ENCODE results near the gene CT47B1. TPM values are rescaled to one million over a fixed set of nuclear protein-coding genes. Genes with fewer than 3 reads are reported as not detected.

CT47B1 gene
- total and polyA plus RNA-seq, 2 of the 4 experiments (the other 2 are of a cell fraction) = not detected

- H3K4me3 ChIP-seq (ENCODE audit: insufficient read depth, low read depth, low read length) = no peak overlapping the region
- no peak overlapping the region for H3K14ac ChIP-seq (replicated peaks; ENCODE audit: low read depth, low read length)
- CTCF ChIA-PET = no interaction called here
- in situ Hi-C loops (cut with MboI; ENCODE audit: low sequenced_read_pairs) (no loop called here), dilution Hi-C loops (cut with HindIII; ENCODE audit: low sequenced_read_pairs, unreplicated experiment) (no loop called here), intact Hi-C loops (cut with micrococcal nuclease) (no loop called here)
- no peak overlapping the region for H4K91ac ChIP-seq (ENCODE audit: insufficient read depth, low read depth, low read length)
- DNase-seq (no peak), ATAC-seq (ENCODE audit: low read depth) (no peak)
- no peaks in the 10 kb centered on the region for H3K79me1 ChIP-seq (ENCODE audit: low read depth in 1 of 2, low read length in 2 of 2)
- no peaks in the 10 kb centered on the region for H3K4me1 ChIP-seq (ENCODE audit: control insufficient read depth, insufficient read depth, low read length)
- H3K4me2 ChIP-seq (ENCODE audit: low read depth, low read length) = no peak overlapping the region
- no peaks in the 10 kb centered on the region for H3K9me3 ChIP-seq (ENCODE audit: control insufficient read depth, insufficient read depth, low read length)
- H3K18ac ChIP-seq (ENCODE audit: low read depth, low read length) = no peak overlapping the region
- no peaks in the 10 kb centered on the region for H3K9me1 ChIP-seq (ENCODE audit: insufficient read depth, low read length)
- H3K27me3 ChIP-seq (ENCODE audit: control insufficient read depth, insufficient read depth, low read length) = no peaks in the 10 kb centered on the region
- H4K5ac ChIP-seq (ENCODE audit: low read depth, low read length) = no peak overlapping the region
- no peak overlapping the region for H2BK15ac ChIP-seq (ENCODE audit: low read depth, low read length)
- H3K36me3 ChIP-seq (ENCODE audit: control insufficient read depth, insufficient read depth, low read length) = no peaks in the 10 kb centered on the region
- no peak overlapping the region for H3K9ac ChIP-seq (ENCODE audit: low read depth, low read length)
- no peak overlapping the region for H2BK120ac ChIP-seq (ENCODE audit: low read depth, low read length)
- no peak overlapping the region for H2BK20ac ChIP-seq (ENCODE audit: low read depth, low read length)
- no peak overlapping the region for H3K4ac ChIP-seq (ENCODE audit: low read depth, low read length)
- TF ChIP-seq RCOR1 (IDR thresholded peaks at IDR 0.05; ENCODE audit: insufficient replicate concordance, low read length) (no peak), NFE2L2 (IDR thresholded peaks at IDR 0.05; ENCODE audit: low read depth, low read length) (no peak), MXI1 (IDR thresholded peaks at IDR 0.05; ENCODE audit: borderline replicate concordance, low read depth, low read length) (no peak), CTCF (conservative IDR thresholded peaks at IDR 0.05; ENCODE audit: low read depth, low read length) (no peak), FOS (IDR thresholded peaks at IDR 0.05; ENCODE audit: low read depth, low read length) (no peak), ELK1 (IDR thresholded peaks at IDR 0.05; ENCODE audit: borderline replicate concordance, low read depth, low read length) (no peak), CHD1 (IDR thresholded peaks at IDR 0.05; ENCODE audit: low read depth, low read length) (no peak), RAD21 (IDR thresholded peaks at IDR 0.05; ENCODE audit: low read length) (no peak), MAZ (IDR thresholded peaks at IDR 0.05; ENCODE audit: borderline replicate concordance, low read depth, low read length) (no peak), MAFK (IDR thresholded peaks at IDR 0.05; ENCODE audit: low read depth, low read length) (no peak), SMC3 (IDR thresholded peaks at IDR 0.05; ENCODE audit: low read depth, low read length) (no peak), RFX5 (IDR thresholded peaks at IDR 0.05; ENCODE audit: low read depth, low read length) (no peak), USF2 (IDR thresholded peaks at IDR 0.05; ENCODE audit: low read depth, low read length) (no peak), CEBPB (IDR thresholded peaks at IDR 0.05; ENCODE audit: low read depth, low read length) (no peak), POLR2A (IDR thresholded peaks at IDR 0.05; ENCODE audit: low read depth, low read length) (no peak)
- no peak overlapping the region for H3K56ac ChIP-seq (ENCODE audit: extremely low read depth, insufficient read depth, low read length)
- H2AK9ac ChIP-seq (replicated peaks; ENCODE audit: low read depth, low read length, poor library complexity) = no peak overlapping the region
- H4K20me1 ChIP-seq (ENCODE audit: insufficient read depth, low read length) = no peaks in the 10 kb centered on the region
- no peak overlapping the region for H2BK5ac ChIP-seq (ENCODE audit: low read depth, low read length, poor library complexity, severe bottlenecking)
- H4K8ac ChIP-seq (ENCODE audit: low read depth in 2 of 2, low read length in 2 of 2) = no peak overlapping the region
- WGBS, 2 experiments (ENCODE audit: extremely low coverage in 2 of 2, insufficient read length in 1 of 2) = no CpG with 5 or more reads among the region's 2 CpGs
- no peak overlapping the region for H3K27ac ChIP-seq (ENCODE audit: insufficient read depth, low read length)
- no peak overlapping the region for H2AK5ac ChIP-seq (ENCODE audit: low read depth, low read length)
- POLR2A ChIA-PET (ENCODE audit: unreplicated experiment) = no interaction called here
- H2AFZ ChIP-seq (replicated peaks; ENCODE audit: low read length, poor library complexity) = no peak overlapping the region
- no TSS peak for BruUV-seq (replicated peaks)
- H3K23ac ChIP-seq (ENCODE audit: low read depth, low read length) = no peak overlapping the region
These were observed 50.5 kb downstream of the CT47B1 start for GRCh38 chrX:120825146-120825545.
